ENCODE measurements around the gene LRMDA.

Gene LRMDA

GRCh38 chr10:75726522-75727483 is 295.4 kb downstream of the LRMDA start:
- Mint-ChIP-seq H3K9me3 (no peaks in the 10 kb centered on the region), H3K4me1 (peaks cover 6% of the 10 kb centered on the region), H3K27me3 (ENCODE audit: low read depth) (peaks cover 46% of the 10 kb centered on the region), H3K27ac (peak overlapping the region in 2 of 3 experiments; percentile 57 to 79), H3K4me3 (no peak overlapping the region), H3K36me3 (ENCODE audit: low read depth) (no peaks in the 10 kb centered on the region)
- no peak for TF ChIP-seq CTCF (IDR thresholded peaks at IDR 0.05; ENCODE audit: unreplicated experiment in 3 of 3)

- Mint-ChIP-seq H3K36me3 (ENCODE audit: low read depth) (no peaks in the 10 kb centered on the region), H3K27me3 (ENCODE audit: low read depth) (peaks cover 52% of the 10 kb centered on the region), H3K4me1 (peaks cover 4% of the 10 kb centered on the region), H3K4me3 (no peak overlapping the region), H3K27ac (no peak overlapping the region), H3K9me3 (peaks cover 2% of the 10 kb centered on the region)
- no peak for TF ChIP-seq CTCF (IDR thresholded peaks at IDR 0.05; ENCODE audit: unreplicated experiment in 3 of 3)
Observed at GRCh38 chr10:75730847-75731246, 299.4 kb downstream of the LRMDA start.

- Mint-ChIP-seq H3K4me1 (peaks cover 5% of the 10 kb centered on the region), H3K27ac (no peak overlapping the region), H3K36me3 (ENCODE audit: low read depth) (no peaks in the 10 kb centered on the region), H3K4me3 (no peak overlapping the region), H3K9me3 (peaks cover 2% of the 10 kb centered on the region), H3K27me3 (ENCODE audit: low read depth) (peaks cover 42% of the 10 kb centered on the region)
- TF ChIP-seq CTCF (IDR thresholded peaks at IDR 0.05; ENCODE audit: unreplicated experiment in 3 of 3) = no peak
Observed at GRCh38 chr10:75733135-75733890, 301.9 kb downstream of the LRMDA start.

- Mint-ChIP-seq H3K27me3 (ENCODE audit: low read depth) (peaks cover 25% of the 10 kb centered on the region), H3K4me3 (no peak overlapping the region), H3K4me1 (peaks cover 9% of the 10 kb centered on the region), H3K36me3 (ENCODE audit: low read depth) (no peaks in the 10 kb centered on the region), H3K27ac (no peak overlapping the region), H3K9me3 (peaks cover 2% of the 10 kb centered on the region)
- no peak for TF ChIP-seq CTCF (IDR thresholded peaks at IDR 0.05; ENCODE audit: unreplicated experiment in 3 of 3)
Observed at GRCh38 chr10:75736151-75736640, 304.8 kb downstream of the LRMDA start.

GRCh38 chr10:75736889-75737579 is 305.6 kb downstream of the LRMDA start:
- no peak overlapping the region for H3K27ac Mint-ChIP-seq
- H3K9me3 Mint-ChIP-seq = peaks cover 2% of the 10 kb centered on the region
- no peaks in the 10 kb centered on the region for H3K36me3 Mint-ChIP-seq (ENCODE audit: low read depth)
- peaks cover 25% of the 10 kb centered on the region for H3K27me3 Mint-ChIP-seq (ENCODE audit: low read depth)
- TF ChIP-seq CTCF (IDR thresholded peaks at IDR 0.05; ENCODE audit: unreplicated experiment in 3 of 3) = no peak
- H3K4me1 Mint-ChIP-seq = peaks cover 9% of the 10 kb centered on the region
- H3K4me3 Mint-ChIP-seq = no peak overlapping the region
